MM.1S (cell line): ENCODE measurements around the gene SLC16A1.

Experiments used
- DNase-seq: peaks from one replicate; pipeline ENCODE4 v3.0.0-alpha.2; 2015
- H2AFZ ChIP-seq: fragments of 300-600 bp; sonication (generic); 2 replicates; pipeline ENCODE4 v1.6.0; 2016; ENCODE audit warnings: antibody characterized with exemption, low read length
- H3F3A ChIP-seq: fragments of 300-600 bp; sonication (generic); 2 replicates; pipeline ENCODE4 v1.6.1; 2016; ENCODE audit warnings: mild to moderate bottlenecking, antibody characterized with exemption, low read length, moderate library complexity, mixed read lengths; ENCODE audit not compliant: insufficient read depth
- H3K27ac ChIP-seq: fragments of 300-600 bp; sonication (generic); 2 replicates; pipeline ENCODE4 v1.5.1; 2016; ENCODE audit warnings: mild to moderate bottlenecking, low read length
- H3K27me3 ChIP-seq: fragments of 300-600 bp; sonication (generic); replicated peaks from 2 replicates; pipeline ENCODE4 v1.6.0; 2016; ENCODE audit warnings: low read length; ENCODE audit not compliant: insufficient read depth
- H3K36me3 ChIP-seq: fragments of 300-600 bp; sonication (generic); replicated peaks from 2 replicates; pipeline ENCODE4 v1.6.1; 2016; ENCODE audit warnings: mild to moderate bottlenecking, low read length, mixed read lengths; ENCODE audit not compliant: insufficient read depth
- H3K4me1 ChIP-seq: fragments of 300-600 bp; sonication (generic); 2 replicates; pipeline ENCODE4 v1.6.1; 2016; ENCODE audit warnings: low read length, mixed read lengths
- H3K4me2 ChIP-seq: fragments of 300-600 bp; sonication (generic); 2 replicates; pipeline ENCODE4 v1.6.0; 2016; ENCODE audit warnings: low read depth, low read length
- H3K4me3 ChIP-seq: fragments of 300-600 bp; sonication (generic); 2 replicates; pipeline ENCODE4 v1.5.1; 2016; ENCODE audit warnings: low read length, mixed read lengths
- H3K79me2 ChIP-seq: fragments of 300-600 bp; sonication (generic); 2 replicates; pipeline ENCODE4 v1.6.1; 2016; ENCODE audit warnings: mixed run types, low read length, mixed read lengths
- H3K9ac ChIP-seq: fragments of 300-600 bp; sonication (generic); 2 replicates; pipeline ENCODE4 v1.6.1; 2016; ENCODE audit warnings: low read length, mixed read lengths
- H3K9me2 ChIP-seq: fragments of 300-600 bp; sonication (generic); replicated peaks from 2 replicates; pipeline ENCODE4 v1.6.1; 2016; ENCODE audit warnings: mild to moderate bottlenecking, low read length, mixed read lengths; ENCODE audit not compliant: insufficient read depth
- H3K9me3 ChIP-seq: fragments of 300-600 bp; sonication (generic); replicated peaks from 2 replicates; pipeline ENCODE4 v1.6.1; 2016; ENCODE audit warnings: mild to moderate bottlenecking, low read length, mixed read lengths; ENCODE audit not compliant: insufficient read depth
- H4K20me1 ChIP-seq: fragments of 300-600 bp; sonication (generic); 2 replicates; pipeline ENCODE4 v1.6.1; 2016; ENCODE audit warnings: mild to moderate bottlenecking, low read length, moderate library complexity, mixed read lengths; ENCODE audit not compliant: insufficient read depth
- CTCF ChIP-seq: fragments of 300-600 bp; sonication (generic); IDR thresholded peaks from 2 replicates; pipeline ENCODE4 v1.5.1; 2016; ENCODE audit warnings: antibody characterized with exemption, low read length, mixed read lengths
- EZH2 ChIP-seq: fragments of 300-600 bp; sonication (generic); optimal IDR thresholded peaks from 2 replicates; pipeline ENCODE3; 2017; ENCODE audit warnings: low read depth, mild to moderate bottlenecking, antibody characterized with exemption, low read length, mixed read lengths
- EZH2phosphoT487 ChIP-seq: fragments of 300-600 bp; sonication (generic); IDR thresholded peaks from 2 replicates; pipeline ENCODE4 v1.6.1; 2018; ENCODE audit warnings: antibody characterized with exemption, low read length

SLC16A1 gene

GRCh38 chr1:112866981-112867380, 89.0 kb downstream of the SLC16A1 start:
- Histone ChIP-seq H3K4me3 (no peak overlapping the region), H3K9me2 (no peaks in the 10 kb centered on the region), H3K79me2 (no peaks in the 10 kb centered on the region), H3K36me3 (no peaks in the 10 kb centered on the region), H3K4me2 (no peak overlapping the region), H3K4me1 (no peaks in the 10 kb centered on the region), H3K9me3 (no peaks in the 10 kb centered on the region), H3K27me3 (no peaks in the 10 kb centered on the region), H3F3A (no peaks in the 10 kb centered on the region), H2AFZ (no peak overlapping the region), H4K20me1 (no peaks in the 10 kb centered on the region), H3K9ac (no peak overlapping the region), H3K27ac (no peak overlapping the region)
- no peak for DNase-seq
- TF ChIP-seq EZH2phosphoT487, result no peak
- no peak for TF ChIP-seq CTCF
- no peak for TF ChIP-seq EZH2

- no peaks in the 10 kb centered on the region for H4K20me1 ChIP-seq
- no peak overlapping the region for H3K4me3 ChIP-seq
- no peaks in the 10 kb centered on the region for H3K79me2 ChIP-seq
- H3K36me3 ChIP-seq, result no peaks in the 10 kb centered on the region
- no peaks in the 10 kb centered on the region for H3K4me1 ChIP-seq
- H3K9me2 ChIP-seq, result no peaks in the 10 kb centered on the region
- H3K9ac ChIP-seq, result no peak overlapping the region
- no peak for DNase-seq
- TF ChIP-seq EZH2phosphoT487, result no peak
- H3K27me3 ChIP-seq, result no peaks in the 10 kb centered on the region
- no peak overlapping the region for H3K27ac ChIP-seq
- no peaks in the 10 kb centered on the region for H3K9me3 ChIP-seq
- H3K4me2 ChIP-seq, result no peak overlapping the region
- no peak overlapping the region for H2AFZ ChIP-seq
- H3F3A ChIP-seq, result no peaks in the 10 kb centered on the region
These were observed 89.8 kb downstream of the SLC16A1 start for GRCh38 chr1:112866151-112866550.

GRCh38 chr1:112862753-112863426, 93.1 kb downstream of the SLC16A1 start:
- H3K79me2 ChIP-seq, result no peaks in the 10 kb centered on the region
- no peaks in the 10 kb centered on the region for H3K36me3 ChIP-seq
- H3K27me3 ChIP-seq, result no peaks in the 10 kb centered on the region
- no peak overlapping the region for H3K4me2 ChIP-seq
- no peak overlapping the region for H3K9ac ChIP-seq
- no peaks in the 10 kb centered on the region for H4K20me1 ChIP-seq
- H3K4me1 ChIP-seq, result no peaks in the 10 kb centered on the region
- no peak for DNase-seq
- H3F3A ChIP-seq, result no peaks in the 10 kb centered on the region
- no peaks in the 10 kb centered on the region for H3K9me2 ChIP-seq
- H3K27ac ChIP-seq, result no peak overlapping the region
- no peaks in the 10 kb centered on the region for H3K9me3 ChIP-seq
- H2AFZ ChIP-seq, result no peak overlapping the region
- no peak overlapping the region for H3K4me3 ChIP-seq
- TF ChIP-seq EZH2 (no peak), CTCF (no peak), EZH2phosphoT487 (no peak)
